ENCODE data around the gene LMF1. TPM values are rescaled to one million over a fixed set of nuclear protein-coding genes. Genes with fewer than 3 reads are reported as not detected.

Gene LMF1
- total RNA-seq, 4 donors from 2014 or later = 21.8 to 47.9 (median 36.0) TPM

DNA sequence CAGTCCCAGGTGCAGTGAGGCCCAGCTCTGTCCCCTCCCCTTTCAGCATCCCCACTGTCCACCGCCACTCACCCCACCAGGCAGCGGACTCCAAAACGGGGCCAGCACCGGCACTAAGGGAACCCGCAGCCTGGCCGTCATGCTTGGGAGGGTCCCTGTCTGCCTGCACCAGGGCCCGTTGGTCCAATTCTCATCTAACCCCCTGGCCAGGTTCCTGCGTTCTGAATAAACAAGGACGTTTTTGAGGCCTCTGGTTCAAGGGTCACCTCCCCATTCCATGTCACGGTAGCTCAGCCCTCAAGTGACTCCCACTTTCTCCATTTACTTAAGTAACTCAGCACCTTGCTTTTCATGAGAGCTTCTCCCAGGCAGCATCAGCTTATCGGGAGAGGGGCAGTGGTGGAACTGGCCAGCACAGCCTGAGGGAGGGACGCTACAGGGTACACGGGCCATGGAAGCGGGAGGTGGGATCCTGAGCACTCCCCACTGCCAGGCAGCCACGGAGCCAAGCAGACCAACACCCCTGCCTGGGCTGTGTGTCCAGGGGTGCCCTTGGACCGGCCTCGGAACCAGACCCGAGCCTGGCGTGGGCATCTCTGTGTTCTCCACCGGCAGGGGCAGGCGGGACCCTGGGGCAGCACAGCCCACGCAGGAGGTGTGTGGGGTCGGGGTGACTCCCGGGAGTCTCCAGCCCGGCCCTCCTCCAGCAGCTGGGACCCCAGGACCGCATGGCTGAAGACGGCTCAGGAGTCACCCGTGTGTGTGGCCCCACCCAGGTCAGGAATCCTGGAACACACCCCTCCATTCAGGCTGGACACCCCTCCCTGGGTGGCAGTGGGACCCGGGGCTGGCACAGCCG is 95.4 kb downstream of the LMF1 start:
- no peaks in the 10 kb centered on the region for H3K9me3 ChIP-seq
- H3K4me3 ChIP-seq = no peak overlapping the region
- intact Hi-C loops (cut with DNase I; ENCODE audit: low total_unique reads) = no loop called here
- H3K27me3 ChIP-seq = no peaks in the 10 kb centered on the region
- no peak for DNase-seq
- no peak overlapping the region for H3K27ac ChIP-seq
- H3K36me3 ChIP-seq = no peaks in the 10 kb centered on the region
- TF ChIP-seq POLR2A (IDR thresholded peaks at IDR 0.05) = no peak
- TF ChIP-seq, protein P1, sequence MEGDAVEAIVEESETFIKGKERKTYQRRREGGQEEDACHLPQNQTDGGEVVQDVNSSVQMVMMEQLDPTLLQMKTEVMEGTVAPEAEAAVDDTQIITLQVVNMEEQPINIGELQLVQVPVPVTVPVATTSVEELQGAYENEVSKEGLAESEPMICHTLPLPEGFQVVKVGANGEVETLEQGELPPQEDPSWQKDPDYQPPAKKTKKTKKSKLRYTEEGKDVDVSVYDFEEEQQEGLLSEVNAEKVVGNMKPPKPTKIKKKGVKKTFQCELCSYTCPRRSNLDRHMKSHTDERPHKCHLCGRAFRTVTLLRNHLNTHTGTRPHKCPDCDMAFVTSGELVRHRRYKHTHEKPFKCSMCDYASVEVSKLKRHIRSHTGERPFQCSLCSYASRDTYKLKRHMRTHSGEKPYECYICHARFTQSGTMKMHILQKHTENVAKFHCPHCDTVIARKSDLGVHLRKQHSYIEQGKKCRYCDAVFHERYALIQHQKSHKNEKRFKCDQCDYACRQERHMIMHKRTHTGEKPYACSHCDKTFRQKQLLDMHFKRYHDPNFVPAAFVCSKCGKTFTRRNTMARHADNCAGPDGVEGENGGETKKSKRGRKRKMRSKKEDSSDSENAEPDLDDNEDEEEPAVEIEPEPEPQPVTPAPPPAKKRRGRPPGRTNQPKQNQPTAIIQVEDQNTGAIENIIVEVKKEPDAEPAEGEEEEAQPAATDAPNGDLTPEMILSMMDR (IDR thresholded peaks at IDR 0.05) = no peak
- no peaks in the 10 kb centered on the region for H3K4me1 ChIP-seq

DNA sequence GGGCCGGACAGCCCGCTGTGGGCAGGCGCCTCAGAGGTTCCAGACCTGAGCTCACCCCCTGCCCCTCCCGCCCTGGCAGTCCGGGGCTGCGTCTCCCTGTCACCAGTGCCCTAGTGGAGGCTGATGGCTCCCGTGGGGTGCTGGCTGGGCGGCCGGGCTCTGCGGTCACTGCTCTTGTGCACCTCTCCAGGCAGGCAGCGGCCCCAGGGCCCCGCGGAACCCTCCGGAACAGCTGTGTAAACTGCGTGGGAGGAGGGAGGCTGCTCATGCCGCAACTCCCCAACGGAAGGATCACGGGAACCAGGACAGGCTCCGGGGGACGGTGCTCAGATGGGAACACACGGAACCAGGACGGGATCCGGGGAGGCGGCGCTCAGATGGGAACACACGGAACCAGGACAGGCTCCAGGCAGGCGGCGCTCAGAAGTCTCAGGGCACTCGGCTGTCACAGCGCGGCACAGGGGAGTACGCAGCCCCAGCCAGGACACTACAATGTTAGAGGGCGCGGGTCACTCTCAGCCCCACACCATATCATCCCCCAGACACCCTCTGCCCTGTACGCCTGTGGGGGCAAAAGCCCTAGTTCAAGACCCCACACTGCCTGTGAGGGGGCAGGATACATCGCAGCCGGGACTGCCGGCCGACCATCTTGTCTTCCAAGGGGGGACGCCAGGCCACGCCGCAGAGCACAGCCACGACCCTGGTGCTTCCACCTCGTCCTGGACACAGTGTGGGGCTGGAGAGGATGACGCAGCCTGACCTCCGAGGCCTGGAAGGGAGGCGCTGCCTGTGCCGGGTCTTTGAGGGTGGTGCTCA is 96.2 kb downstream of the LMF1 start:
- Histone ChIP-seq H3K27me3 (no peaks in the 10 kb centered on the region), H3K4me3 (no peak overlapping the region), H3K27ac (no peak overlapping the region), H3K4me1 (no peaks in the 10 kb centered on the region), H3K36me3 (no peaks in the 10 kb centered on the region), H3K9me3 (no peaks in the 10 kb centered on the region)
- intact Hi-C loops (cut with DNase I; ENCODE audit: low total_unique reads) = no loop called here
- TF ChIP-seq POLR2A (IDR thresholded peaks at IDR 0.05) = no peak
- TF ChIP-seq, protein P1 (IDR thresholded peaks at IDR 0.05) = no peak
- no peak for DNase-seq

DNA sequence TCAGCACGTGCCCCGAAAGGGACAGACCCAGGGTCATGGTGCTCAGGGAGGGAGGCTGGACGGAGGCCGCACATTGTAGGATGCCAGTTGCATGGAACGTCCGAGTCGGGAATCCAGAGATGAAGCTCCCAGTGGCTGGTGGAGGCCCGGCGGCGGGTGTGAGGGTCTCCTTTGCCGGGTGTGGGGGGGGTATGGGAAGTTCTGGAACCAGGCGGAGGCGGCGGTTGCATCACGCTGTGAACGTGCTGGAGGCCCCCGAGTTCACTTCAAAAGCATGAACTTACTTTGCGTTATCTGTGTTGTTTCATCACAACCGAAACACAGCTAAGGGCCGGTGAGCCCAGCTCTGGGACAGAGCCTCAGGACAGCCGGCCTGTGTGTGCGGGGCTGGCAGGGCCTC is 96.9 kb downstream of the LMF1 start:
- no peak for DNase-seq
- H3K27ac ChIP-seq = no peak overlapping the region
- H3K36me3 ChIP-seq = no peaks in the 10 kb centered on the region
- H3K4me1 ChIP-seq = no peaks in the 10 kb centered on the region
- H3K27me3 ChIP-seq = no peaks in the 10 kb centered on the region
- no peak overlapping the region for H3K4me3 ChIP-seq
- H3K9me3 ChIP-seq = no peaks in the 10 kb centered on the region
- intact Hi-C loops (cut with DNase I; ENCODE audit: low total_unique reads) = no loop called here
- TF ChIP-seq, protein P1 (IDR thresholded peaks at IDR 0.05) = no peak

- Histone ChIP-seq H3K36me3 (no peaks in the 10 kb centered on the region), H3K27me3 (no peaks in the 10 kb centered on the region), H3K9me3 (no peaks in the 10 kb centered on the region), H3K4me3 (no peak overlapping the region), H3K27ac (no peak overlapping the region), H3K4me1 (no peaks in the 10 kb centered on the region)
- intact Hi-C loops (cut with DNase I; ENCODE audit: low total_unique reads) = no loop called here
- DNase-seq = no peak
- TF ChIP-seq, protein P1 (IDR thresholded peaks at IDR 0.05) = no peak
- TF ChIP-seq POLR2A (IDR thresholded peaks at IDR 0.05) = no peak
Observed at GRCh38 chr16:873243-873661, 97.5 kb downstream of the LMF1 start.
